H1 (cell line): ENCODE measurements around the gene MAPT. TPM values are rescaled to one million over a fixed set of nuclear protein-coding genes. Genes with fewer than 3 reads are reported as not detected.

Experiments used
- CTCF ChIA-PET: fragments of 300-600 bp; sonication (Branson Sonifier 250); formaldehyde crosslinking; loops from one replicate; lab custom pipeline; 2021; ENCODE audit not compliant: partially characterized antibody; lab: Charles Lee
- POLR2A ChIA-PET: fragments of 300-600 bp; sonication (Branson Sonifier 250); formaldehyde crosslinking; loops from one replicate; lab custom pipeline; 2021; ENCODE audit warnings: inconsistent platforms; ENCODE audit not compliant: partially characterized antibody; lab: Charles Lee
- DNase-seq, 2 experiments: peaks; one replicate each; pipeline versions ENCODE4 v3.0.0 to v3.0.0-alpha.2; 2010 to 2022; ENCODE audit warnings: low spot score in 2 of 2, low read depth in 1 of 2, mixed read lengths in 1 of 2
- FAIRE-seq: peaks from 2 replicates; lab custom pipeline; 2011; peaks lifted over from hg19 to GRCh38; lab: Jason Lieb, UNC
- H2AFZ ChIP-seq: 2 replicates; pipeline ENCODE4 v1.8.1; 2012; ENCODE audit warnings: low read length, inconsistent platforms
- H2AK5ac ChIP-seq: 2 replicates; pipeline ENCODE4 v1.6.1; 2013; ENCODE audit warnings: low read depth, low read length
- H2BK120ac ChIP-seq: replicated peaks from 2 replicates; pipeline ENCODE3; 2013; ENCODE audit warnings: low read depth, low read length, inconsistent platforms
- H2BK12ac ChIP-seq: 2 replicates; pipeline ENCODE4 v1.6.1; 2013; ENCODE audit warnings: low read depth, low read length
- H2BK15ac ChIP-seq: 2 replicates; pipeline ENCODE4 v1.6.1; 2013; ENCODE audit warnings: low read length
- H2BK20ac ChIP-seq: 2 replicates; pipeline ENCODE4 v1.6.1; 2013; ENCODE audit warnings: low read length
- H2BK5ac ChIP-seq: 2 replicates; pipeline ENCODE4 v1.6.1; 2013; ENCODE audit warnings: low read depth, low read length
- H3K14ac ChIP-seq: 2 replicates; pipeline ENCODE4 v1.6.1; 2013; ENCODE audit warnings: inconsistent platforms; ENCODE audit not compliant: insufficient read length
- H3K18ac ChIP-seq: 2 replicates; pipeline ENCODE4 v1.6.1; 2013; ENCODE audit warnings: low read length; ENCODE audit errors: extremely low read depth
- H3K23ac ChIP-seq: 2 replicates; pipeline ENCODE4 v1.6.1; 2013; ENCODE audit warnings: inconsistent platforms; ENCODE audit not compliant: insufficient read length
- H3K23me2 ChIP-seq: 2 replicates; pipeline ENCODE4 v1.6.1; 2013; ENCODE audit warnings: low read depth, low read length
- H3K27ac ChIP-seq: 2 replicates; pipeline ENCODE4 v1.6.1; 2011; ENCODE audit warnings: low read depth, low read length, inconsistent platforms
- H3K27me3 ChIP-seq, 4 experiments: replicated peaks in 1 of 4; 1 replicate in 1 of 4; 2 replicates in 3 of 4; pipeline versions ENCODE4 v1.6.1 to v1.8.1; 2011 to 2013; ENCODE audit warnings: low read length in 3 of 4, mild to moderate bottlenecking in 3 of 4, inconsistent platforms in 2 of 4, mixed read lengths in 2 of 4, moderate library complexity in 1 of 4; ENCODE audit not compliant: control insufficient read depth in 3 of 4, insufficient read depth in 3 of 4; ENCODE audit errors: extremely low read depth in 1 of 4
- H3K36me3 ChIP-seq, 4 experiments: 2 replicates each; pipeline versions ENCODE4 v1.6.1 to v1.8.1; 2011 to 2013; ENCODE audit warnings: mild to moderate bottlenecking in 4 of 4, low read length in 3 of 4, moderate library complexity in 2 of 4, control low read depth in 1 of 4, inconsistent platforms in 1 of 4; ENCODE audit not compliant: insufficient read depth in 4 of 4, control insufficient read depth in 2 of 4
- H3K4ac ChIP-seq: replicated peaks from 2 replicates; pipeline ENCODE3; 2013; ENCODE audit warnings: low read length, low read depth, mixed read lengths, inconsistent platforms; ENCODE audit not compliant: insufficient read length
- H3K4me1 ChIP-seq, 4 experiments: replicated peaks in 1 of 4; 1 replicate in 1 of 4; 2 replicates in 3 of 4; pipeline versions ENCODE4 v1.6.1 to v1.8.1; 2011 to 2013; ENCODE audit warnings: low read length in 3 of 4, inconsistent platforms in 2 of 4, mixed read lengths in 1 of 4; ENCODE audit not compliant: insufficient read depth in 4 of 4, control insufficient read depth in 3 of 4
- H3K4me2 ChIP-seq, 2 experiments: 2 replicates each; pipeline versions ENCODE4 v1.6.1 to v1.8.1; 2011 to 2013; ENCODE audit warnings: low read depth in 2 of 2, low read length in 2 of 2, control low read depth in 1 of 2, inconsistent platforms in 1 of 2, mild to moderate bottlenecking in 1 of 2; ENCODE audit not compliant: insufficient read depth in 1 of 2
- H3K4me3 ChIP-seq, 4 experiments: fragments of 200-600, 300-600 bp in 1 of 4; sonication (generic), shearing (Covaris generic), sonication (Bioruptor Twin) in 1 of 4; 2 replicates each; pipeline versions ENCODE4 v1.5.1 to v1.8.1; 2011 to 2016; ENCODE audit warnings: low read length in 4 of 4, low read depth in 3 of 4, control low read depth in 2 of 4, inconsistent platforms in 2 of 4, mild to moderate bottlenecking in 2 of 4, mixed read lengths in 1 of 4, moderate library complexity in 1 of 4; ENCODE audit not compliant: insufficient read depth in 2 of 4; ENCODE audit errors: extremely low read depth in 1 of 4
- H3K56ac ChIP-seq: replicated peaks from 2 replicates; pipeline ENCODE3; 2013; ENCODE audit warnings: low read depth, mild to moderate bottlenecking, mixed read lengths, low read length, inconsistent platforms; ENCODE audit not compliant: insufficient read length
- H3K79me1 ChIP-seq: 2 replicates; pipeline ENCODE4 v1.6.1; 2013; ENCODE audit warnings: low read depth, low read length, control low read depth
- H3K79me2 ChIP-seq, 2 experiments: 2 replicates each; pipeline versions ENCODE4 v1.6.1 to v1.8.1; 2012 to 2013; ENCODE audit warnings: low read length in 2 of 2, mild to moderate bottlenecking in 2 of 2, inconsistent platforms in 1 of 2; ENCODE audit not compliant: insufficient read depth in 2 of 2, control insufficient read depth in 1 of 2
- H3K9ac ChIP-seq, 4 experiments: replicated peaks in 1 of 4; 1 replicate in 1 of 4; 2 replicates in 3 of 4; pipeline versions ENCODE4 v1.6.1 to v1.8.1; 2011 to 2013; ENCODE audit warnings: low read depth in 3 of 4, low read length in 3 of 4, control low read depth in 2 of 4, mild to moderate bottlenecking in 2 of 4, moderate library complexity in 2 of 4, inconsistent platforms in 1 of 4; ENCODE audit errors: extremely low read depth in 1 of 4
- H3K9me3 ChIP-seq, 2 experiments: 2 replicates each; pipeline versions ENCODE4 v1.6.1 to v1.8.1; 2012 to 2013; ENCODE audit warnings: mild to moderate bottlenecking in 2 of 2, moderate library complexity in 2 of 2, control low read depth in 1 of 2, inconsistent platforms in 1 of 2, low read depth in 1 of 2, low read length in 1 of 2, mixed read lengths in 1 of 2; ENCODE audit not compliant: insufficient read depth in 2 of 2
- H4K20me1 ChIP-seq, 2 experiments: replicated peaks in 1 of 2; 2 replicates each; pipeline versions ENCODE3 to v1.8.1; 2011 to 2013; ENCODE audit warnings: inconsistent platforms in 2 of 2, low read length in 2 of 2, mild to moderate bottlenecking in 1 of 2; ENCODE audit not compliant: insufficient read depth in 2 of 2, control insufficient read depth in 1 of 2
- H4K5ac ChIP-seq: 2 replicates; pipeline ENCODE4 v1.6.1; 2013; ENCODE audit warnings: low read length, low read depth, mixed read lengths, inconsistent platforms; ENCODE audit not compliant: insufficient read length
- H4K8ac ChIP-seq: 2 replicates; pipeline ENCODE4 v1.8.0; 2013; ENCODE audit warnings: mild to moderate bottlenecking, moderate library complexity, low read length, inconsistent platforms; ENCODE audit not compliant: insufficient read depth; ENCODE audit errors: extremely low read depth
- H4K91ac ChIP-seq: replicated peaks from 2 replicates; pipeline ENCODE3; 2013; ENCODE audit warnings: low read length, mixed read lengths, inconsistent platforms; ENCODE audit not compliant: insufficient read length
- BRCA1 ChIP-seq: IDR thresholded peaks from 2 replicates; pipeline ENCODE4 v1.6.1; 2012; ENCODE audit warnings: low read depth, low read length, improper control_type of control experiment
- CBX5 ChIP-seq: fragments of 300-800, 300-1000 bp; sonication (generic); IDR thresholded peaks from 2 replicates; pipeline ENCODE4 v1.7.1; 2016; ENCODE audit warnings: antibody characterized with exemption, low read length, low read depth
- CHD1 ChIP-seq: IDR thresholded peaks from 2 replicates; pipeline ENCODE4 v1.6.1; 2012; ENCODE audit warnings: low read depth, low read length, improper control_type of control experiment
- CTBP2 ChIP-seq: IDR thresholded peaks from 2 replicates; pipeline ENCODE4 v1.7.0; 2011; ENCODE audit warnings: borderline replicate concordance, mild to moderate bottlenecking, moderate library complexity, mixed read lengths, low read length; ENCODE audit not compliant: insufficient read depth, insufficient read length
- NRF1 ChIP-seq: IDR thresholded peaks from 2 replicates; pipeline ENCODE4 v1.6.1; 2011; ENCODE audit warnings: mild to moderate bottlenecking, low read depth, low read length, improper control_type of control experiment
- SUZ12 ChIP-seq: fragments of 200-600 bp; sonication (generic); IDR thresholded peaks from 2 replicates; pipeline ENCODE4 v1.6.1; 2012; ENCODE audit warnings: mild to moderate bottlenecking, inconsistent platforms, low read length, moderate library complexity, mixed read lengths
- WGBS, 2 experiments: shearing (Covaris generic) in 1 of 2; methylation state at CpG; one replicate each; pipeline versions ENCODE4 v1.1.6 to v1.1.7; 2013 to 2015; ENCODE audit warnings: low lambda C conversion rate in 2 of 2, mixed read lengths in 2 of 2, inconsistent platforms in 1 of 2, low coverage in 1 of 2, missing lambda C conversion rate in 1 of 2; ENCODE audit not compliant: insufficient replicate concordance in 2 of 2, insufficient coverage in 1 of 2, insufficient read length in 1 of 2; ENCODE audit errors: extremely low coverage in 1 of 2, missing lambda C conversion rate in 1 of 2; 5-methylcytosine and 5-hydroxymethylcytosine counted together
- polyA plus RNA-seq, 7 experiments: library from polyadenylated mRNA; depleted of rRNA in 3 of 7; stranded (reverse) in 5 of 7; unstranded in 2 of 7; fragments of >200 nt in 5 of 7; fragments of 200-250 nt in 2 of 7; gene quantifications; 1 replicate in 5 of 7; 2 replicates in 1 of 7; 4 replicates in 1 of 7; pipeline versions ENCODE4 v1.2.1 to v1.2.3, GENCODE V29; 2011 to 2013; ENCODE audit warnings: missing spikeins in 2 of 7, mixed read lengths in 2 of 7
- total RNA-seq: library from RNA; stranded (reverse); fragmentation: NEBNext Ultra II Directional; extraction: Animal tissue kit (Norgen Biotek cat#: 25700); gene quantifications from 2 replicates; pipeline ENCODE4 v1.2.1, GENCODE V29; 2021
- TF ChIP-seq, protein P1 (sequence below): IDR thresholded peaks from 2 replicates; pipeline ENCODE4 v1.6.1; 2012; ENCODE audit warnings: inconsistent platforms
- TF ChIP-seq, protein P2 (sequence below), 3 experiments: IDR thresholded peaks; 1 replicate in 2 of 3; 2 replicates in 1 of 3; pipeline versions ENCODE4 v1.5.1 to v1.6.1; 2011; ENCODE audit warnings: low read length in 3 of 3, mild to moderate bottlenecking in 3 of 3, inconsistent platforms in 2 of 3, low read depth in 1 of 3, moderate library complexity in 1 of 3; ENCODE audit not compliant: insufficient read depth in 1 of 3; ENCODE audit errors: control extremely low read depth in 1 of 3

The MAPT gene
- total and polyA plus RNA-seq, 2 of the 8 experiments (the other 6 are each of a cell fraction or from before 2014, with no cell fraction given): 0.54 to 1.7 TPM

DNA sequence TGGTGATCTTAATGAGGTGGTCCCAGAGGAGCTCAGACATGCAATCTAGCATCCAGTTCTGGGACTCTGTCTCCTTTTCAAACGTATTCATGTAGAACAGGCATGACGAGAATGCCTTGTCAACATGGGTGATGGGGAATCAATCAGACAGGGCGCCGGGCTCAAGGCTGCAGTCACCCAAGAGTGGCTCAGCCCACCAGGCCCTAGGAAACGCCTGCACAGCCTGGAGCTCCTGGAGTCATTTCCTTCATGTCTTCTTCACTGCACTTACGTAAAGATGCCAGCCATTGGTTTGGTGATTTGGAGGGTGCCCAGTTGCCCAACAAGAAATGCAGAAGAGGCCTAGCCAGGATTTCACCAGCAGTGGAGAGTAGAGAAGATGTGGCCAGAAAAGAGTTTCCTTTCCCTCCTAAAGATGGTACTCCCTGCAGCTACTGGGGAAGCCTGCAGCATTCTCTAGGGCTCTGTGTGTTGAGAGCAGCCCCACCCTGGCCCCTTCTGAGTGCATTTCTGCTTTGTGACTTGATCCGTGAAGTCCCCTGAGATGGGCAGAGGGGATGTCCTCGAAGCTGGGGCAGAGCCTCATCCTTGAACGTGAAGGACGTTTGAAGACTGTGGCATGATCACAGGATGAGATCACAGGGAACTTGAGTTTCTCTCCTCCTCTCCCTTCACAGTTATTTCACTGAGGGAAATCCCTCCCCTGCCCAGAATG lies 80.7 kb downstream of the MAPT start:
- H2BK15ac ChIP-seq: no peak overlapping the region
- no peak for TF ChIP-seq CBX5
- TF ChIP-seq, protein P1, sequence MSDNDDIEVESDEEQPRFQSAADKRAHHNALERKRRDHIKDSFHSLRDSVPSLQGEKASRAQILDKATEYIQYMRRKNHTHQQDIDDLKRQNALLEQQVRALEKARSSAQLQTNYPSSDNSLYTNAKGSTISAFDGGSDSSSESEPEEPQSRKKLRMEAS: no peak
- TF ChIP-seq CHD1: no peak
- no peak for TF ChIP-seq CTBP2
- no peak for TF ChIP-seq SUZ12
- TF ChIP-seq, protein P2, sequence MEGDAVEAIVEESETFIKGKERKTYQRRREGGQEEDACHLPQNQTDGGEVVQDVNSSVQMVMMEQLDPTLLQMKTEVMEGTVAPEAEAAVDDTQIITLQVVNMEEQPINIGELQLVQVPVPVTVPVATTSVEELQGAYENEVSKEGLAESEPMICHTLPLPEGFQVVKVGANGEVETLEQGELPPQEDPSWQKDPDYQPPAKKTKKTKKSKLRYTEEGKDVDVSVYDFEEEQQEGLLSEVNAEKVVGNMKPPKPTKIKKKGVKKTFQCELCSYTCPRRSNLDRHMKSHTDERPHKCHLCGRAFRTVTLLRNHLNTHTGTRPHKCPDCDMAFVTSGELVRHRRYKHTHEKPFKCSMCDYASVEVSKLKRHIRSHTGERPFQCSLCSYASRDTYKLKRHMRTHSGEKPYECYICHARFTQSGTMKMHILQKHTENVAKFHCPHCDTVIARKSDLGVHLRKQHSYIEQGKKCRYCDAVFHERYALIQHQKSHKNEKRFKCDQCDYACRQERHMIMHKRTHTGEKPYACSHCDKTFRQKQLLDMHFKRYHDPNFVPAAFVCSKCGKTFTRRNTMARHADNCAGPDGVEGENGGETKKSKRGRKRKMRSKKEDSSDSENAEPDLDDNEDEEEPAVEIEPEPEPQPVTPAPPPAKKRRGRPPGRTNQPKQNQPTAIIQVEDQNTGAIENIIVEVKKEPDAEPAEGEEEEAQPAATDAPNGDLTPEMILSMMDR (IDR thresholded peaks at IDR 0.05; ENCODE audit: control extremely low read depth in 1 of 3, insufficient read depth in 1 of 3, low read depth in 1 of 3, low read length in 3 of 3): no peak
- TF ChIP-seq BRCA1: no peak
- TF ChIP-seq NRF1: no peak
- H3K27me3 ChIP-seq: peaks cover 0 to 2% (median 0%) of the 10 kb centered on the region in 4 experiments; a peak in 2 of 7 replicates
- H3K23ac ChIP-seq: no peak overlapping the region
- no peak overlapping the region for H4K5ac ChIP-seq
- no peak overlapping the region for H4K91ac ChIP-seq
- no peak overlapping the region for H2BK120ac ChIP-seq
- no peak overlapping the region for H4K8ac ChIP-seq
- no peaks in the 10 kb centered on the region for H3K79me2 ChIP-seq
- H2BK5ac ChIP-seq: no peak overlapping the region
- ChIA-PET POLR2A (interaction anchor here (1.4 kb wide), 1 partner anchor 7 kb away, joined by 3 read pairs; no protein-coding TSS in a partner anchor), CTCF (interaction anchor here (1.0 to 1.8 kb wide), 6 partner anchors 12 to 58 kb away, joined by 3 to 5 read pairs (median 4); no protein-coding TSS in a partner anchor)
- H3K36me3 ChIP-seq: no peaks in the 10 kb centered on the region
- no peaks in the 10 kb centered on the region for H3K9me3 ChIP-seq
- H3K4me2 ChIP-seq: no peak overlapping the region
- H2BK20ac ChIP-seq: no peak overlapping the region
- no peak overlapping the region for H3K14ac ChIP-seq
- H3K23me2 ChIP-seq: peaks cover 2% of the 10 kb centered on the region; the same call in 1 of the 2 replicates
- no peaks in the 10 kb centered on the region for H4K20me1 ChIP-seq
- H3K18ac ChIP-seq: no peak overlapping the region
- no peak overlapping the region for H2AK5ac ChIP-seq
- no peak overlapping the region for H3K9ac ChIP-seq
- FAIRE-seq (no peak), DNase-seq (no peak)
- 89% methylated on average over 10 of the region's 10 CpGs; no CpG with 5 or more reads in 1 of the 2 experiments for WGBS, 2 experiments
- no peak overlapping the region for H3K4ac ChIP-seq
- no peak overlapping the region for H2BK12ac ChIP-seq
- no peak overlapping the region for H3K4me3 ChIP-seq
- peaks cover 0 to 3% (median 0%) of the 10 kb centered on the region in 4 experiments; a peak in 1 of 7 replicates for H3K4me1 ChIP-seq
- H3K56ac ChIP-seq: no peak overlapping the region
- H3K27ac ChIP-seq: no peak overlapping the region
- no peak overlapping the region for H2AFZ ChIP-seq
- H3K79me1 ChIP-seq: no peaks in the 10 kb centered on the region
